Activated CD8-positive, alpha-beta T cell treated with anti-CD3 and anti-CD28 coated beads for 36 hours (primary cell): ENCODE measurements around the gene NRROS. TPM values are rescaled to one million over a fixed set of nuclear protein-coding genes. Genes with fewer than 3 reads are reported as not detected.

Experiments
- ATAC-seq: fragments of 200-7000 bp; cut with Tn5 transposase; one replicate; pipeline ENCODE4 v1.10.0; 2021; ENCODE audit warnings: mild to moderate bottlenecking, moderate library complexity
- CTCF ChIA-PET: fragments of 350-600 bp; sonication (Branson Sonifier 250); formaldehyde crosslinking; loops from one replicate; lab custom pipeline; 2021; ENCODE audit warnings: antibody characterized with exemption; lab: Charles Lee
- POLR2A ChIA-PET: fragments of 350-600 bp; sonication (Branson Sonifier 250); formaldehyde crosslinking; loops from one replicate; lab custom pipeline; 2021; ENCODE audit warnings: antibody characterized with exemption; lab: Charles Lee
- DNase-seq: peaks from one replicate; pipeline ENCODE4 v3.0.0-alpha.2; 2020
- H3K27ac Mint-ChIP-seq: one replicate; pipeline ENCODE4 v1.8.0; 2021; ENCODE audit warnings: mild to moderate bottlenecking, mixed read lengths
- H3K27me3 Mint-ChIP-seq: one replicate; pipeline ENCODE4 v1.8.0; 2021; ENCODE audit warnings: mixed read lengths
- H3K36me3 Mint-ChIP-seq: one replicate; pipeline ENCODE4 v1.8.0; 2021; ENCODE audit warnings: low read depth, mixed read lengths
- H3K4me1 Mint-ChIP-seq: one replicate; pipeline ENCODE4 v1.8.0; 2021; ENCODE audit warnings: low read depth, mixed read lengths
- H3K4me3 Mint-ChIP-seq: one replicate; pipeline ENCODE4 v1.8.0; 2021; ENCODE audit warnings: mild to moderate bottlenecking, moderate library complexity, mixed read lengths
- H3K9me3 Mint-ChIP-seq: one replicate; pipeline ENCODE4 v1.8.0; 2021; ENCODE audit warnings: mixed read lengths
- CTCF ChIP-seq: fragments of 200-600 bp; IDR thresholded peaks from one replicate; pipeline ENCODE4 v1.8.0; 2022; ENCODE audit warnings: antibody characterized with exemption, mild to moderate bottlenecking
- intact Hi-C: fragments of 100-400 bp; cut with micrococcal nuclease; formaldehyde crosslinking; loops from one replicate; pipeline ENCODE4 v1.10.0; 2022
- total RNA-seq, 2 experiments: library from RNA; stranded (reverse); gene quantifications; one replicate each; pipeline ENCODE4 v1.2.3, GENCODE V29; 2021

The NRROS gene
- total RNA-seq, 2 experiments from 2014 or later = 24.2 to 26.5 TPM

- no peaks in the 10 kb centered on the region for H3K36me3 Mint-ChIP-seq
- no peaks in the 10 kb centered on the region for H3K9me3 Mint-ChIP-seq
- peak; percentile 77 for ATAC-seq
- DNase-seq = peak; percentile 88
- no peak for TF ChIP-seq CTCF
- intact Hi-C loops = no loop called here
- H3K27ac Mint-ChIP-seq = peak overlapping the region; percentile 95
- H3K27me3 Mint-ChIP-seq = no peaks in the 10 kb centered on the region
- peaks cover 51% of the 10 kb centered on the region for H3K4me1 Mint-ChIP-seq
- ChIA-PET POLR2A (no interaction called here), CTCF (interaction anchor here (0.7 to 2.0 kb wide), 3 partner anchors 15 to 61 kb away, joined by 3 to 13 read pairs (median 3); no protein-coding TSS in a partner anchor)
- peak overlapping the region; percentile 65 for H3K4me3 Mint-ChIP-seq
These were observed 15.3 kb upstream of the NRROS start for GRCh38 chr3:196624067-196624790.

- Mint-ChIP-seq H3K4me3 (peak overlapping the region; percentile 65), H3K9me3 (no peaks in the 10 kb centered on the region), H3K4me1 (peaks cover 55% of the 10 kb centered on the region), H3K27me3 (no peaks in the 10 kb centered on the region), H3K27ac (peak overlapping the region; percentile 95), H3K36me3 (no peaks in the 10 kb centered on the region)
- DNase-seq (no peak), ATAC-seq (no peak)
- POLR2A ChIA-PET = no interaction called here
- intact Hi-C loops = no loop called here
- CTCF ChIA-PET = interaction anchor here (1.0 to 2.0 kb wide), 2 partner anchors 16 to 60 kb away, joined by 3 to 13 read pairs; no protein-coding TSS in a partner anchor
- no peak for TF ChIP-seq CTCF
These were observed 14.6 kb upstream of the NRROS start for GRCh38 chr3:196624907-196625306.

GRCh38 chr3:196625331-196625730 lies 14.2 kb upstream of the NRROS start:
- peak overlapping the region; percentile 95 for H3K27ac Mint-ChIP-seq

GRCh38 chr3:196627918-196628231 lies 11.6 kb upstream of the NRROS start:
- intact Hi-C loops = no loop called here
- no peaks in the 10 kb centered on the region for H3K27me3 Mint-ChIP-seq
- no peak for DNase-seq
- no peaks in the 10 kb centered on the region for H3K36me3 Mint-ChIP-seq
- no peak overlapping the region for H3K4me3 Mint-ChIP-seq
- ChIA-PET CTCF (interaction anchor here (2.8 kb wide), 1 partner anchor 19 kb away, joined by 13 read pairs; no protein-coding TSS in a partner anchor), POLR2A (interaction anchor here (7.2 kb wide), 1 partner anchor 12 kb away, joined by 49 read pairs; the partner anchor contains the start of gene NRROS)
- ATAC-seq = no peak
- TF ChIP-seq CTCF = no peak
- H3K27ac Mint-ChIP-seq = no peak overlapping the region
- H3K9me3 Mint-ChIP-seq = no peaks in the 10 kb centered on the region
- peaks cover 60% of the 10 kb centered on the region for H3K4me1 Mint-ChIP-seq

More at GRCh38 chr3:196625331-196625730, 14.2 kb upstream of the NRROS start:
- Mint-ChIP-seq H3K36me3 (no peaks in the 10 kb centered on the region), H3K27me3 (no peaks in the 10 kb centered on the region), H3K4me1 (peaks cover 55% of the 10 kb centered on the region), H3K9me3 (no peaks in the 10 kb centered on the region), H3K4me3 (peak overlapping the region; percentile 65)
- no peak for TF ChIP-seq CTCF
- intact Hi-C loops = no loop called here
- DNase-seq (no peak), ATAC-seq (no peak)
- ChIA-PET POLR2A (no interaction called here), CTCF (interaction anchor here (1.0 kb wide), 1 partner anchor 60 kb away, joined by 3 read pairs; no protein-coding TSS in a partner anchor)

- H3K4me1 Mint-ChIP-seq = peaks cover 69% of the 10 kb centered on the region
- CTCF ChIA-PET = interaction anchor here (1.2 to 2.8 kb wide), 3 partner anchors 20 to 101 kb away, joined by 3 to 13 read pairs (median 3); no protein-coding TSS in a partner anchor
- no peak for ATAC-seq
- H3K27ac Mint-ChIP-seq = peak overlapping the region; percentile 95
- H3K27me3 Mint-ChIP-seq = no peaks in the 10 kb centered on the region
- no peak overlapping the region for H3K4me3 Mint-ChIP-seq
- H3K9me3 Mint-ChIP-seq = no peaks in the 10 kb centered on the region
- no peaks in the 10 kb centered on the region for H3K36me3 Mint-ChIP-seq
- POLR2A ChIA-PET = interaction anchor here (0.6 to 7.2 kb wide), 3 partner anchors 11 to 206 kb away, joined by 3 to 49 read pairs (median 4); partner anchors contain the start of gene NRROS
- intact Hi-C loops = no loop called here
- no peak for TF ChIP-seq CTCF
- DNase-seq = no peak
These were observed 10.3 kb upstream of the NRROS start for GRCh38 chr3:196629228-196629627.
